ENCODE data around the gene ZNF771.

ZNF771 gene

DNA sequence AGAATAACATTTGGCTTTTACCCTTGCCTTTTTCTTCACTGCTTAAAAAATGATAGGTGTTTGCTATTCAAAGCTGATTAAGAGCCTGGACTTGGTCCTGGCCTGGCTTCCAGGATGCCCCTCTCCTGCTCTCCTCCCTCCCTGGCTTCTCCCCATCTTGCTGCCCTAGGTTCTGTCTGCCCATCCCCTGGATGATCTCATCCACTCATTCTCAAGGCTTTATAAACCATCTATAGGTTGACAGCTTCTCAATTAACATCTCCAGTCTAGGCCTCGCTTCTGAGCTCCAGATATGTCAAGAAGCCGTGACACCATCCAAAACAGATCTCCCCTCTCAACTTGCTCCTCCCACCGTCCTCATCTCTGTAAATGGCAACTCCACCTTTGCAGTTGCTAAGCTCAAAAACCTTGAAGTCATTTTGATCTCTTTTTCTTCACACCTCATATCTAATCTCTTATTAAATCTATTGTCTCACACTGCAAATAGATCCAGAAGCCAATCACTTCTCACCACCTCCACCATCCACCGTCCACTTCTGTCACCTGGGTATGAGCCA, 8.7 kb downstream of the ZNF771 start:
- Histone ChIP-seq H3K4me2 (ENCODE audit: insufficient read depth, low read length) (no peak overlapping the region), H3K36me3 (ENCODE audit: insufficient read depth, low read length) (peaks cover 51% of the 10 kb centered on the region), H3K9me3 (ENCODE audit: insufficient read depth, low read length, severe bottlenecking) (no peaks in the 10 kb centered on the region), H3K4me3 (ENCODE audit: low read depth in 1 of 2, low read length in 2 of 2) (no peak overlapping the region), H3K27me3 (ENCODE audit: insufficient read depth, low read length, poor library complexity) (no peaks in the 10 kb centered on the region), H3K27ac (ENCODE audit: low read length) (peak overlapping the region; percentile 22; the same call in 1 of the 2 replicates), H3K4me1 (ENCODE audit: insufficient read depth, low read length) (peaks cover 40% of the 10 kb centered on the region), H4K20me1 (ENCODE audit: insufficient read depth, low read length) (peaks cover 11% of the 10 kb centered on the region; the same call in 1 of the 2 replicates), H3K9ac (ENCODE audit: low read depth, low read length) (0 out of 2 replicates have a peak overlapping the region, but pooled peaks have one; percentile 10), H2AFZ (ENCODE audit: low read depth, low read length) (no peak overlapping the region), H3K79me2 (ENCODE audit: insufficient read depth, low read length) (peaks cover 39% of the 10 kb centered on the region)
- no peak for TF ChIP-seq EZH2 (IDR thresholded peaks at IDR 0.05; ENCODE audit: borderline replicate concordance, low read depth, low read length, severe bottlenecking)
- TF ChIP-seq, protein P1, sequence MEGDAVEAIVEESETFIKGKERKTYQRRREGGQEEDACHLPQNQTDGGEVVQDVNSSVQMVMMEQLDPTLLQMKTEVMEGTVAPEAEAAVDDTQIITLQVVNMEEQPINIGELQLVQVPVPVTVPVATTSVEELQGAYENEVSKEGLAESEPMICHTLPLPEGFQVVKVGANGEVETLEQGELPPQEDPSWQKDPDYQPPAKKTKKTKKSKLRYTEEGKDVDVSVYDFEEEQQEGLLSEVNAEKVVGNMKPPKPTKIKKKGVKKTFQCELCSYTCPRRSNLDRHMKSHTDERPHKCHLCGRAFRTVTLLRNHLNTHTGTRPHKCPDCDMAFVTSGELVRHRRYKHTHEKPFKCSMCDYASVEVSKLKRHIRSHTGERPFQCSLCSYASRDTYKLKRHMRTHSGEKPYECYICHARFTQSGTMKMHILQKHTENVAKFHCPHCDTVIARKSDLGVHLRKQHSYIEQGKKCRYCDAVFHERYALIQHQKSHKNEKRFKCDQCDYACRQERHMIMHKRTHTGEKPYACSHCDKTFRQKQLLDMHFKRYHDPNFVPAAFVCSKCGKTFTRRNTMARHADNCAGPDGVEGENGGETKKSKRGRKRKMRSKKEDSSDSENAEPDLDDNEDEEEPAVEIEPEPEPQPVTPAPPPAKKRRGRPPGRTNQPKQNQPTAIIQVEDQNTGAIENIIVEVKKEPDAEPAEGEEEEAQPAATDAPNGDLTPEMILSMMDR (IDR thresholded peaks at IDR 0.05; ENCODE audit: borderline replicate concordance, extremely low read depth, low read length, poor library complexity, severe bottlenecking) = no peak
- no peak for DNase-seq
- ATAC-seq (ENCODE audit: insufficient read depth, low read depth) = no peak

DNA sequence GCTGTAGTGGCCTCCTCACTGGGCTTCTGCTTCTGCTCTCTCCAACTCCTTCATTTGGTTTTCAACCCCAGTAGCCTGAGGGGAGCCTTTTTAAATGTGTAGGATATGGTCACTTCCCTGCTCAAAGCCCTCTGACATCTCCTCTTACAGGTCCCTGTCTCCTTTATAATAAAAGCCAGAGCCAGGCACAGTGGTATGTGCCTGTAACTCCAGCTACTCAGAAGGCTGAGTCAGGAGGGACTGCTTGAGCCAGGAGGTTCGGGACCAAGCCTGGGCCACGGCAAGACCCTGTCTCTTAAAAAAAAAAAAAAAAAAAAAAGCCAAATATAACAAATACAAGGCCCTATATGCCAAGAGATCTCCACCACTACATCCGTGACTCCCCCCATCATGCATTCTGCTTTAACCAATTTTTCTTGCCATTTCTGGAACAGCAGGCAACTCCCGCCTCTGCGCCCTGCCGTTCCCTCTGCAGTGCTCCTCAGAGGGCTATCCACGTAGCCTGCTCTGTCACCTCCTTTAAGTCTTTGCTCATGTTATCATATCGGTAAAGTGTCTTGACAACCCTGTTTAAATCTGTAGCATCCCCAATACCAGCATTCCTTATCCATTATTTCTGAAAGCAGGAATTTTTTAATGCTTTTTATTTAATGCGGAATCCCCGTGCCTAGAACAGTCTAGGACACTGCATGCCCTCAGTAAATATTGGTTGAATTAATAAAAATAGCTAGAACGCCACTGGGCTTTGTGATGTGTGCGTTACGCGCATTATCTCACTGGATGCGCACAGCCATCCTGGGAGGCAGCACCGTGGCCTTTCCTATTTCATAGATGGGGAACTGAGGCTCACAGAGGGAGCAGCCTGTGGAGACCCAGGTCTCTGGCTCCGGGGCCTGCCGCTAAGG, 9.5 kb downstream of the ZNF771 start:
- H3K27ac ChIP-seq (ENCODE audit: low read length) = peak overlapping the region; percentile 87; the same call in 1 of the 2 replicates
- H3K4me2 ChIP-seq (ENCODE audit: insufficient read depth, low read length) = peak overlapping the region; percentile 87
- peaks cover 11% of the 10 kb centered on the region; the same call in 1 of the 2 replicates for H4K20me1 ChIP-seq (ENCODE audit: insufficient read depth, low read length)
- H3K9me3 ChIP-seq (ENCODE audit: insufficient read depth, low read length, severe bottlenecking) = no peaks in the 10 kb centered on the region
- peaks cover 32% of the 10 kb centered on the region for H3K79me2 ChIP-seq (ENCODE audit: insufficient read depth, low read length)
- H3K4me1 ChIP-seq (ENCODE audit: insufficient read depth, low read length) = peaks cover 33% of the 10 kb centered on the region
- no peak for TF ChIP-seq EZH2 (IDR thresholded peaks at IDR 0.05; ENCODE audit: borderline replicate concordance, low read depth, low read length, severe bottlenecking)
- TF ChIP-seq, protein P1 (IDR thresholded peaks at IDR 0.05; ENCODE audit: borderline replicate concordance, extremely low read depth, low read length, poor library complexity, severe bottlenecking) = no peak
- no peaks in the 10 kb centered on the region for H3K27me3 ChIP-seq (ENCODE audit: insufficient read depth, low read length, poor library complexity)
- H3K36me3 ChIP-seq (ENCODE audit: insufficient read depth, low read length) = peaks cover 48% of the 10 kb centered on the region
- DNase-seq = no peak
- ATAC-seq (ENCODE audit: insufficient read depth, low read depth) = no peak
- peak overlapping the region in 1 of 2 experiments; percentile 70; a peak in 2 of 4 replicates for H3K4me3 ChIP-seq (ENCODE audit: low read depth in 1 of 2, low read length in 2 of 2)
- H2AFZ ChIP-seq (ENCODE audit: low read depth, low read length) = peak overlapping the region; percentile 88
- H3K9ac ChIP-seq (ENCODE audit: low read depth, low read length) = peak overlapping the region; percentile 74

DNA sequence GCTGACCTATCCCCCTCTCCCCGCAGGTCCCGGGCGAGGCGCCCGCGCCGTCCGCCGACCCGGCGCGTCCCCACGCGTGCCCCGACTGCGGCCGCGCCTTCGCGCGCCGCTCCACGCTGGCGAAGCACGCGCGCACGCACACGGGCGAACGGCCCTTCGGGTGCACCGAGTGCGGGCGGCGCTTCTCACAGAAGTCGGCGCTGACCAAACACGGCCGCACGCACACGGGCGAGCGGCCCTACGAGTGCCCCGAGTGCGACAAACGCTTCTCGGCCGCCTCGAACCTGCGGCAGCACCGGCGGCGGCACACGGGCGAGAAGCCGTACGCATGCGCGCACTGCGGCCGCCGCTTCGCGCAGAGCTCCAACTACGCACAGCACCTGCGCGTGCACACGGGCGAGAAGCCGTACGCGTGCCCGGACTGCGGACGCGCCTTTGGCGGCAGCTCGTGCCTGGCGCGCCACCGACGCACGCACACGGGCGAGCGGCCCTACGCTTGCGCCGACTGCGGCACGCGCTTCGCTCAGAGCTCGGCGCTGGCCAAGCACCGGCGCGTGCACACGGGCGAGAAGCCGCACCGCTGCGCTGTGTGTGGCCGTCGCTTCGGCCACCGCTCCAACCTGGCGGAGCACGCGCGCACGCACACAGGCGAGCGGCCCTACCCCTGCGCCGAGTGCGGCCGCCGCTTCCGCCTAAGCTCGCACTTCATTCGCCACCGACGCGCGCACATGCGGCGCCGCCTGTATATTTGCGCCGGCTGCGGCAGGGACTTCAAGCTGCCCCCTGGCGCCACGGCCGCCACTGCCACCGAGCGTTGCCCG, 10.3 kb downstream of the ZNF771 start:
- peak overlapping the region; percentile 74 for H3K9ac ChIP-seq (ENCODE audit: low read depth, low read length)
- H3K4me2 ChIP-seq (ENCODE audit: insufficient read depth, low read length) = peak overlapping the region; percentile 87
- TF ChIP-seq, protein P1 (IDR thresholded peaks at IDR 0.05; ENCODE audit: borderline replicate concordance, extremely low read depth, low read length, poor library complexity, severe bottlenecking) = peak; percentile 7
- no peak for TF ChIP-seq EZH2 (IDR thresholded peaks at IDR 0.05; ENCODE audit: borderline replicate concordance, low read depth, low read length, severe bottlenecking)
- peak overlapping the region; percentile 30 to 70; a peak in 3 of 4 replicates for H3K4me3 ChIP-seq (ENCODE audit: low read depth in 1 of 2, low read length in 2 of 2)
- peak overlapping the region; percentile 87 for H3K27ac ChIP-seq (ENCODE audit: low read length)
- peak; percentile 91 for DNase-seq
- peaks cover 11% of the 10 kb centered on the region; the same call in 1 of the 2 replicates for H4K20me1 ChIP-seq (ENCODE audit: insufficient read depth, low read length)
- H3K36me3 ChIP-seq (ENCODE audit: insufficient read depth, low read length) = peaks cover 48% of the 10 kb centered on the region
- no peaks in the 10 kb centered on the region for H3K9me3 ChIP-seq (ENCODE audit: insufficient read depth, low read length, severe bottlenecking)
- H3K4me1 ChIP-seq (ENCODE audit: insufficient read depth, low read length) = peaks cover 24% of the 10 kb centered on the region
- peak overlapping the region; percentile 88 for H2AFZ ChIP-seq (ENCODE audit: low read depth, low read length)
- H3K79me2 ChIP-seq (ENCODE audit: insufficient read depth, low read length) = peaks cover 27% of the 10 kb centered on the region; the same call in 1 of the 2 replicates
- no peaks in the 10 kb centered on the region for H3K27me3 ChIP-seq (ENCODE audit: insufficient read depth, low read length, poor library complexity)
- peak; percentile 87 for ATAC-seq (ENCODE audit: insufficient read depth, low read depth)
